DND-41 (cell line): ENCODE data around the gene GPR83.

Source experiments
- ATAC-seq: fragments of 200-7000 bp; cut with Tn5 transposase; 3 replicates; pipeline ENCODE4 v1.9.1; 2021; ENCODE audit warnings: low read depth; ENCODE audit not compliant: insufficient read depth
- DNase-seq: peaks from one replicate; pipeline ENCODE4 v3.0.0-alpha.2; 2020
- H2AFZ ChIP-seq: 2 replicates; pipeline ENCODE4 v1.6.0; 2012; ENCODE audit warnings: low read depth, low read length
- H3K27ac ChIP-seq: 2 replicates; pipeline ENCODE4 v1.5.1; 2012; ENCODE audit warnings: low read length, inconsistent platforms
- H3K27me3 ChIP-seq: fragments of 200-600 bp; sonication (generic); 2 replicates; pipeline ENCODE4 v1.6.0; 2012; ENCODE audit warnings: low read length, mild to moderate bottlenecking, inconsistent platforms; ENCODE audit not compliant: insufficient read depth, poor library complexity
- H3K36me3 ChIP-seq: 2 replicates; pipeline ENCODE4 v1.5.1; 2012; ENCODE audit warnings: low read length, inconsistent platforms; ENCODE audit not compliant: insufficient read depth
- H3K4me1 ChIP-seq: 2 replicates; pipeline ENCODE4 v1.5.1; 2012; ENCODE audit warnings: mild to moderate bottlenecking, low read length; ENCODE audit not compliant: insufficient read depth
- H3K4me2 ChIP-seq: 2 replicates; pipeline ENCODE4 v1.6.0; 2012; ENCODE audit warnings: mild to moderate bottlenecking, moderate library complexity, low read length, inconsistent platforms; ENCODE audit not compliant: insufficient read depth
- H3K4me3 ChIP-seq, 2 experiments: fragments of 200-600 bp in 1 of 2; shearing (Covaris generic) in 1 of 2; 2 replicates each; pipeline ENCODE4 v1.5.1; 2012 to 2016; ENCODE audit warnings: inconsistent platforms in 2 of 2, low read length in 2 of 2, mild to moderate bottlenecking in 2 of 2, low read depth in 1 of 2, moderate library complexity in 1 of 2
- H3K79me2 ChIP-seq: 2 replicates; pipeline ENCODE4 v1.6.0; 2012; ENCODE audit warnings: low read length, inconsistent platforms; ENCODE audit not compliant: insufficient read depth
- H3K9ac ChIP-seq: 2 replicates; pipeline ENCODE4 v1.6.0; 2012; ENCODE audit warnings: low read depth, mild to moderate bottlenecking, inconsistent platforms, low read length, moderate library complexity
- H3K9me3 ChIP-seq: 2 replicates; pipeline ENCODE4 v1.5.1; 2012; ENCODE audit warnings: low read length, moderate library complexity, mild to moderate bottlenecking, inconsistent platforms; ENCODE audit not compliant: insufficient read depth, severe bottlenecking
- H4K20me1 ChIP-seq: 2 replicates; pipeline ENCODE4 v1.6.0; 2012; ENCODE audit warnings: low read length; ENCODE audit not compliant: insufficient read depth
- CTCF ChIP-seq: IDR thresholded peaks from 2 replicates; pipeline ENCODE4 v1.5.1; 2012; ENCODE audit warnings: borderline replicate concordance, low read length, moderate library complexity, mild to moderate bottlenecking; ENCODE audit not compliant: poor library complexity, severe bottlenecking; ENCODE audit errors: extremely low read depth
- EZH2 ChIP-seq: IDR thresholded peaks from 3 replicates; pipeline ENCODE4 v1.6.1; 2012; ENCODE audit warnings: borderline replicate concordance, low read depth, mild to moderate bottlenecking, moderate library complexity, low read length, inconsistent platforms; ENCODE audit not compliant: severe bottlenecking

The GPR83 gene

DNA sequence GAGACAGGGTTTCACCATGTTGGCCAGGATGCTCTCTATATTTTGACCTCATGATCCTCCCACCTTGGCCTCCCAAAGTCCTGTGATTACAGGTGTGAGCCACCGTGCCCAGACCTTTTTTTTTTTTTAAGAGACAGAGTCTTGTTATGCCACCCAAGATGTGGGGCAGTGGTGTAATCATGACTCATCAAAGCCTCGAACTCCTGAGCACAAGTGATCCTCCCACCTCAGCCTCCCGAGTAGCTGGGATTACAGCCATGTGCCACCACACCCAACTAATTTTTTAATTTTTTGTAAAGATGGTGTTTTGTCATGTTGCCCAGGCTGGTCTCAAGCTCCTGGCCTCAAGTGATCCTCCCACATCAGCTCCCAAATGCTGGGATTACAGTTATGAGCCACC lies 59.0 kb downstream of the GPR83 start:
- no peak for TF ChIP-seq EZH2
- no peak for TF ChIP-seq CTCF
- Histone ChIP-seq H2AFZ (no peak overlapping the region), H3K4me1 (no peaks in the 10 kb centered on the region), H3K79me2 (no peaks in the 10 kb centered on the region), H3K36me3 (no peaks in the 10 kb centered on the region), H3K4me3 (no peak overlapping the region), H4K20me1 (no peaks in the 10 kb centered on the region), H3K27me3 (no peaks in the 10 kb centered on the region), H3K9me3 (no peaks in the 10 kb centered on the region), H3K9ac (no peak overlapping the region), H3K4me2 (no peak overlapping the region), H3K27ac (no peak overlapping the region)
- no peak for ATAC-seq
- DNase-seq, result no peak

DNA sequence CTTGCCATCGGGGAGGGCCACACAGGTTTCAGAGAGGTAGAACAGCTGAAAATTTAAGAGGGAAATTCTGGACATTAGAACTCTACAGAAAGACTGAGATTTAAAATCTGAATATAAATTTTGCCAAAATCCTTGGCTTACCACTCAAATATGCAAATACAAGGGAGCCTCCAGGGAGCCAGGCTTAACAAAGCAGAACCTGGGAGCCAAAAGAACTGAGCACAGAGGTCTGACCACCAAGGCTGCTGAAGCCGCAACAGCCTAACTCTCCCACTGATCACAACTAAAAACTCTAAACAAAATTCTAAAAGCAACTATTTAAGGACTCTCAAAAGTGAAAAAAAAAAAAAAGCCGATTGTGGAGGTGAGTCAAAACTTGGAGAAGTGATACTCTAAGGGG lies 62.6 kb downstream of the GPR83 start:
- Histone ChIP-seq H4K20me1 (no peaks in the 10 kb centered on the region), H3K4me1 (no peaks in the 10 kb centered on the region), H3K27me3 (no peaks in the 10 kb centered on the region), H2AFZ (no peak overlapping the region), H3K4me3 (no peak overlapping the region), H3K27ac (no peak overlapping the region), H3K79me2 (no peaks in the 10 kb centered on the region), H3K9me3 (no peaks in the 10 kb centered on the region), H3K36me3 (no peaks in the 10 kb centered on the region), H3K4me2 (no peak overlapping the region), H3K9ac (no peak overlapping the region)
- TF ChIP-seq EZH2 (no peak), CTCF (no peak)
- DNase-seq (no peak), ATAC-seq (no peak)

GRCh38 chr11:94336033-94336432 lies 65.2 kb downstream of the GPR83 start:
- Histone ChIP-seq H3K9ac (no peak overlapping the region), H3K79me2 (no peaks in the 10 kb centered on the region), H3K4me1 (no peaks in the 10 kb centered on the region), H3K9me3 (no peaks in the 10 kb centered on the region), H3K36me3 (no peaks in the 10 kb centered on the region), H3K27me3 (no peaks in the 10 kb centered on the region), H3K27ac (no peak overlapping the region), H3K4me3 (no peak overlapping the region), H2AFZ (no peak overlapping the region), H4K20me1 (no peaks in the 10 kb centered on the region), H3K4me2 (no peak overlapping the region)
- no peak for ATAC-seq
- DNase-seq, result no peak
- TF ChIP-seq EZH2 (no peak), CTCF (no peak)

- Histone ChIP-seq H3K9me3 (no peaks in the 10 kb centered on the region), H3K36me3 (no peaks in the 10 kb centered on the region)
- ATAC-seq, result no peak
Measured at GRCh38 chr11:94332814-94333213, 68.4 kb downstream of the GPR83 start.

More at GRCh38 chr11:94332814-94333213, 68.4 kb downstream of the GPR83 start:
- DNase-seq, result no peak
- no peak overlapping the region for H3K27ac ChIP-seq
- no peaks in the 10 kb centered on the region for H4K20me1 ChIP-seq
- H3K4me1 ChIP-seq, result no peaks in the 10 kb centered on the region
- H2AFZ ChIP-seq, result no peak overlapping the region
- H3K27me3 ChIP-seq, result no peaks in the 10 kb centered on the region
- H3K9ac ChIP-seq, result no peak overlapping the region
- H3K4me3 ChIP-seq, result no peak overlapping the region
- TF ChIP-seq EZH2 (no peak), CTCF (no peak)
- H3K79me2 ChIP-seq, result no peaks in the 10 kb centered on the region
- H3K4me2 ChIP-seq, result no peak overlapping the region
